Liver (tissue), 2 donors: ENCODE measurements around the gene ASXL2.

Experiments used
- CTCF ChIP-seq: fragments of 150-350 bp; IDR thresholded peaks from 2 replicates; pipeline ENCODE4 v1.5.1; 2017; ENCODE audit warnings: improper control_type of control experiment, low read depth, low read length; ENCODE audit not compliant: missing input control
- YY1 ChIP-seq: IDR thresholded peaks from 2 replicates; pipeline ENCODE4 v1.6.1; 2016; ENCODE audit warnings: antibody characterized with exemption, mild to moderate bottlenecking
- donor health status: healthy.

- TF ChIP-seq CTCF = no peak
- no peak for TF ChIP-seq YY1
Measured at GRCh38 chr2:25763575-25763974, 114.7 kb downstream of the ASXL2 start.
